ENCODE data around the gene AUH. TPM values are rescaled to one million over a fixed set of nuclear protein-coding genes. Genes with fewer than 3 reads are reported as not detected.

Gene AUH
- total RNA-seq, 1 donor from 2014 or later: 14.0 TPM

DNA sequence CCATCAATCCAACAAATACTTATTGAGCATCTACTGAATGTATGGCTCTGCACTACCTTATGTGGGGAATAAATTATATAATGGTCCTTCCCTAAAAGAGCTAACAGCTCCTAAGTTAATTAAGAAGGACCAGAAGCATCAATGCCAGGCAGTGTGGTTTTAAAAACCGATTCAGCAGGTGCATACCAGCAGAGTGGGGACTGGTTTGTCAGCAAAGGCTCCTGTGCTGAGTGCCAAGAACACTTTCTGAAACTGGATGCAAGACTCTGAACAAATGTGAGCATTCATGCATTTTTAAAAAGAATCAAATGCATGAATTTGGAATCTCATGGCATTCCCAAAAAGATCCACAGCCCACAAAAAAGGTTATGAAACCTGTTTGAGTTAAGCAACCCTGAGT is 142.2 kb downstream of the AUH start:
- no peaks in the 10 kb centered on the region for H3K27me3 Mint-ChIP-seq
- no peaks in the 10 kb centered on the region for H3K9me3 Mint-ChIP-seq
- no peak overlapping the region for H3K4me3 Mint-ChIP-seq
- ATAC-seq (ENCODE audit: low read depth) (no peak), DNase-seq (no peak)
- no peak overlapping the region for H3K27ac Mint-ChIP-seq
- TF ChIP-seq, protein P1, sequence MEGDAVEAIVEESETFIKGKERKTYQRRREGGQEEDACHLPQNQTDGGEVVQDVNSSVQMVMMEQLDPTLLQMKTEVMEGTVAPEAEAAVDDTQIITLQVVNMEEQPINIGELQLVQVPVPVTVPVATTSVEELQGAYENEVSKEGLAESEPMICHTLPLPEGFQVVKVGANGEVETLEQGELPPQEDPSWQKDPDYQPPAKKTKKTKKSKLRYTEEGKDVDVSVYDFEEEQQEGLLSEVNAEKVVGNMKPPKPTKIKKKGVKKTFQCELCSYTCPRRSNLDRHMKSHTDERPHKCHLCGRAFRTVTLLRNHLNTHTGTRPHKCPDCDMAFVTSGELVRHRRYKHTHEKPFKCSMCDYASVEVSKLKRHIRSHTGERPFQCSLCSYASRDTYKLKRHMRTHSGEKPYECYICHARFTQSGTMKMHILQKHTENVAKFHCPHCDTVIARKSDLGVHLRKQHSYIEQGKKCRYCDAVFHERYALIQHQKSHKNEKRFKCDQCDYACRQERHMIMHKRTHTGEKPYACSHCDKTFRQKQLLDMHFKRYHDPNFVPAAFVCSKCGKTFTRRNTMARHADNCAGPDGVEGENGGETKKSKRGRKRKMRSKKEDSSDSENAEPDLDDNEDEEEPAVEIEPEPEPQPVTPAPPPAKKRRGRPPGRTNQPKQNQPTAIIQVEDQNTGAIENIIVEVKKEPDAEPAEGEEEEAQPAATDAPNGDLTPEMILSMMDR (IDR thresholded peaks at IDR 0.05): no peak
- intact Hi-C loops (cut with micrococcal nuclease): no loop called here
- no peaks in the 10 kb centered on the region for H3K4me1 Mint-ChIP-seq
- H3K36me3 Mint-ChIP-seq (ENCODE audit: low read depth): peaks cover 28% of the 10 kb centered on the region
- ChIA-PET POLR2A (no interaction called here), CTCF (no interaction called here)

GRCh38 chr9:91217388-91217787 is 144.3 kb downstream of the AUH start:
- ATAC-seq (ENCODE audit: low read depth) (no peak), DNase-seq (no peak)
- no peak overlapping the region for H3K27ac Mint-ChIP-seq
- ChIA-PET CTCF (no interaction called here), POLR2A (no interaction called here)
- H3K4me3 Mint-ChIP-seq: no peak overlapping the region
- no peaks in the 10 kb centered on the region for H3K9me3 Mint-ChIP-seq
- no peaks in the 10 kb centered on the region for H3K27me3 Mint-ChIP-seq
- peaks cover 28% of the 10 kb centered on the region for H3K36me3 Mint-ChIP-seq (ENCODE audit: low read depth)
- H3K4me1 Mint-ChIP-seq: peaks cover 1% of the 10 kb centered on the region
- intact Hi-C loops (cut with micrococcal nuclease): no loop called here
- TF ChIP-seq, protein P1 (IDR thresholded peaks at IDR 0.05): no peak

GRCh38 chr9:91214867-91215266 is 146.9 kb downstream of the AUH start:
- H3K9me3 Mint-ChIP-seq: no peaks in the 10 kb centered on the region
- POLR2A ChIA-PET: no interaction called here
- intact Hi-C loops (cut with micrococcal nuclease): no loop called here
- CTCF ChIA-PET: no interaction called here
- no peak overlapping the region for H3K27ac Mint-ChIP-seq
- DNase-seq (no peak), ATAC-seq (ENCODE audit: low read depth) (no peak)
- H3K27me3 Mint-ChIP-seq: no peaks in the 10 kb centered on the region
- H3K4me3 Mint-ChIP-seq: no peak overlapping the region
- H3K4me1 Mint-ChIP-seq: peaks cover 6% of the 10 kb centered on the region
- TF ChIP-seq, protein P1 (IDR thresholded peaks at IDR 0.05): no peak
- peaks cover 15% of the 10 kb centered on the region for H3K36me3 Mint-ChIP-seq (ENCODE audit: low read depth)

DNA sequence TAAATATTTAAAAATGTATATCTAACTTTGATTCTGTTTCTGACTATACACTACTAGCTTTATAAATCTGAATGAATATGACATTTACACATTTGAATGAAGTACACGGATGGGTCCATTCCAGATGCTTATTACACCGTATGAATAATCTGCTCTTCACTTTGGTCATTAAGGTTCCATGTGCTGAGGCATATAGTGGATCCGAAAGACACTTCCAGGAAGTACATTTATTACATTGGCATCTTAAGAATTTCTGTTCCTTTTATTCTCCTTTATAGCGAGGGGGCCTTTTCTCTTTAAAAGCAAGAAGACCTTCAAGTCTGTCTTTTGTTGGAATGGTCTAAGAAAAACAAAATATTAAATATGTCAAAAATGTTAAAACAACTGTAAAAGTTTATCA is 147.6 kb downstream of the AUH start:
- TF ChIP-seq, protein P1 (IDR thresholded peaks at IDR 0.05): no peak
- intact Hi-C loops (cut with micrococcal nuclease): no loop called here
- Mint-ChIP-seq H3K4me1 (peaks cover 10% of the 10 kb centered on the region), H3K4me3 (no peak overlapping the region), H3K36me3 (ENCODE audit: low read depth) (peaks cover 11% of the 10 kb centered on the region), H3K9me3 (no peaks in the 10 kb centered on the region), H3K27ac (no peak overlapping the region), H3K27me3 (no peaks in the 10 kb centered on the region)
- no peak for ATAC-seq (ENCODE audit: low read depth)
- POLR2A ChIA-PET: no interaction called here
- CTCF ChIA-PET: no interaction called here
- DNase-seq: no peak

DNA sequence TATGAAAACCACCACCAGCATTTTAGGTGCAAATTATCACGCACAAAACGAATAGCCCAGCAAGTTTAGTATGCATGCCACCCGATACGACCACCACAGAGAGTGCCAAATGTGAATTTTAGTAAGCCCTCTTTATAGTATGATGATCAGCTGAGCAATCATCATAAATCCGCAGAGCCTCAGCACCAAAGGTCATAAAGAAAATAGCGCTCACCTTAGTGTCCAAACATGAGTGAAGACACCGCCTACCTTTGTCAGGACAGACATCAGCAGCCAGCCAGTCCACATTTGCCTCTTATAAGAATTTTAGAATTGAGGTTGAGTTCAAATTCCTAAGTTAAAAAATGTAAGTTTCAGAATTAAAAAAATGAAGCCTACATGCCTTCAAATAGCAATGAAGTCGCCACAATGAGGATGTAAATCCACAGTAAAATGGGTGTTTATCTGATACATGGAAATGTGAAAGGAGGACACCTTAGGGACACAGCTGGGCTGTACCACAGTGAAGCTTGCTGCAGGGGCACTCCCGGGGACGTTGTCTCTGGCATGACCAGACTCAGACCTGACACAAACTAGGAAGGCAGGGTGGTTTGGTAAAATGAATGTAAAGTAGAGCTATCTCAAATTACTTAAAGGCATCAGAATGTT is 149.0 kb downstream of the AUH start:
- ChIA-PET POLR2A (no interaction called here), CTCF (no interaction called here)
- TF ChIP-seq, protein P1 (IDR thresholded peaks at IDR 0.05): no peak
- Mint-ChIP-seq H3K4me3 (no peak overlapping the region), H3K27ac (no peak overlapping the region), H3K9me3 (no peaks in the 10 kb centered on the region), H3K27me3 (no peaks in the 10 kb centered on the region), H3K36me3 (ENCODE audit: low read depth) (peaks cover 3% of the 10 kb centered on the region), H3K4me1 (peaks cover 24% of the 10 kb centered on the region)
- ATAC-seq (ENCODE audit: low read depth) (no peak), DNase-seq (no peak)
- intact Hi-C loops (cut with micrococcal nuclease): no loop called here

Measured in activated B cell treated with CpG ODN at 0.5 μM for 24 hours (primary cell).